Trophoblast cell (in vitro differentiated cells and primary cell): ENCODE results near the gene TNS4.

Source experiments
- DNase-seq, 2 donors: peaks; one replicate each; pipeline ENCODE4 v3.0.0-alpha.2; 2016
- H2AFZ ChIP-seq: 2 replicates; pipeline ENCODE4 v1.6.1; 2013; ENCODE audit warnings: low read length, moderate library complexity, mild to moderate bottlenecking; ENCODE audit not compliant: insufficient read depth, poor library complexity
- H2AK5ac ChIP-seq: 2 replicates; pipeline ENCODE4 v1.6.1; 2013; ENCODE audit warnings: mild to moderate bottlenecking, low read length
- H2BK120ac ChIP-seq: 2 replicates; pipeline ENCODE4 v1.6.1; 2013; ENCODE audit warnings: low read length, mild to moderate bottlenecking, moderate library complexity; ENCODE audit not compliant: insufficient read depth, poor library complexity
- H2BK12ac ChIP-seq: 2 replicates; pipeline ENCODE4 v1.6.1; 2013; ENCODE audit warnings: mild to moderate bottlenecking, low read length, moderate library complexity
- H2BK5ac ChIP-seq: 2 replicates; pipeline ENCODE4 v1.6.1; 2013; ENCODE audit warnings: low read length, low read depth, moderate library complexity, mild to moderate bottlenecking; ENCODE audit not compliant: poor library complexity
- H3K14ac ChIP-seq: 2 replicates; pipeline ENCODE4 v1.6.1; 2013; ENCODE audit warnings: mild to moderate bottlenecking, low read length
- H3K18ac ChIP-seq: 2 replicates; pipeline ENCODE4 v1.6.1; 2013; ENCODE audit warnings: mild to moderate bottlenecking, low read length
- H3K23ac ChIP-seq: 2 replicates; pipeline ENCODE4 v1.6.1; 2013; ENCODE audit warnings: low read length
- H3K27ac ChIP-seq: 2 replicates; pipeline ENCODE4 v1.5.1; 2013; ENCODE audit warnings: low read depth, mild to moderate bottlenecking, inconsistent platforms, low read length, moderate library complexity
- H3K27me3 ChIP-seq: 2 replicates; pipeline ENCODE4 v1.6.1; 2013; ENCODE audit warnings: inconsistent platforms, mild to moderate bottlenecking, low read length, moderate library complexity; ENCODE audit not compliant: insufficient read depth
- H3K36me3 ChIP-seq, 2 experiments: 1 replicate in 1 of 2; 2 replicates in 1 of 2; pipeline ENCODE4 v1.6.1; 2013; ENCODE audit warnings: low read length in 2 of 2, mild to moderate bottlenecking in 2 of 2, moderate library complexity in 1 of 2; ENCODE audit not compliant: insufficient read depth in 2 of 2, control insufficient read depth in 1 of 2
- H3K4ac ChIP-seq: 2 replicates; pipeline ENCODE4 v1.6.1; 2013; ENCODE audit warnings: low read depth, mild to moderate bottlenecking, low read length, moderate library complexity
- H3K4me1 ChIP-seq, 2 experiments: 1 replicate in 1 of 2; 2 replicates in 1 of 2; pipeline ENCODE4 v1.6.1; 2013; ENCODE audit warnings: low read length in 2 of 2, mild to moderate bottlenecking in 2 of 2, moderate library complexity in 1 of 2; ENCODE audit not compliant: insufficient read depth in 2 of 2, control insufficient read depth in 1 of 2
- H3K4me2 ChIP-seq: 2 replicates; pipeline ENCODE4 v1.6.1; 2013; ENCODE audit warnings: inconsistent platforms, mild to moderate bottlenecking, low read length, moderate library complexity
- H3K4me3 ChIP-seq: 2 replicates; pipeline ENCODE4 v1.5.1; 2013; ENCODE audit warnings: mild to moderate bottlenecking, low read depth, low read length, inconsistent platforms
- H3K79me1 ChIP-seq: one replicate; pipeline ENCODE4 v1.6.1; 2013; ENCODE audit warnings: low read length
- H3K79me2 ChIP-seq: 2 replicates; pipeline ENCODE4 v1.6.1; 2013; ENCODE audit warnings: low read length, mild to moderate bottlenecking; ENCODE audit not compliant: control insufficient read depth, insufficient read depth, poor library complexity
- H3K9ac ChIP-seq: 2 replicates; pipeline ENCODE4 v1.6.1; 2013; ENCODE audit warnings: mild to moderate bottlenecking, low read length
- H3K9me3 ChIP-seq: 2 replicates; pipeline ENCODE4 v1.6.1; 2013; ENCODE audit warnings: low read depth, mild to moderate bottlenecking, control low read depth, inconsistent platforms, low read length; ENCODE audit not compliant: insufficient read depth
- H4K12ac ChIP-seq: 2 replicates; pipeline ENCODE4 v1.6.1; 2013; ENCODE audit warnings: low read depth, mild to moderate bottlenecking, low read length, moderate library complexity
- H4K8ac ChIP-seq: 2 replicates; pipeline ENCODE4 v1.6.1; 2013; ENCODE audit warnings: low read depth, mild to moderate bottlenecking, low read length, moderate library complexity
- H4K91ac ChIP-seq: one replicate; pipeline ENCODE4 v1.6.1; 2013; ENCODE audit warnings: low read depth, mild to moderate bottlenecking, low read length, moderate library complexity
- WGBS: extraction: QIAGEN DNeasy Blood & Tissue Kit; methylation state at CpG from one replicate; pipeline ENCODE4 v1.1.7; 2013; ENCODE audit warnings: missing lambda C conversion rate; ENCODE audit not compliant: insufficient read length, insufficient coverage; ENCODE audit errors: extremely low coverage; 5-methylcytosine and 5-hydroxymethylcytosine counted together

The TNS4 gene

GRCh38 chr17:40486522-40487370 lies 14.7 kb downstream of the TNS4 start:
- Histone ChIP-seq H4K8ac (no peak overlapping the region), H3K27me3 (no peaks in the 10 kb centered on the region), H3K18ac (no peak overlapping the region), H3K9ac (no peak overlapping the region), H3K4me3 (no peak overlapping the region), H2AFZ (no peak overlapping the region), H2BK12ac (no peak overlapping the region), H3K14ac (no peak overlapping the region), H3K27ac (no peak overlapping the region), H3K23ac (no peak overlapping the region), H3K9me3 (no peaks in the 10 kb centered on the region), H3K36me3 (no peaks in the 10 kb centered on the region), H3K4me1 (peaks cover 28 to 39% of the 10 kb centered on the region in 2 experiments), H4K91ac (no peak overlapping the region), H3K4me2 (no peak overlapping the region), H4K12ac (no peak overlapping the region), H2BK5ac (no peak overlapping the region), H2AK5ac (no peak overlapping the region), H3K79me1 (peaks cover 10% of the 10 kb centered on the region), H3K4ac (no peak overlapping the region), H3K79me2 (no peaks in the 10 kb centered on the region), H2BK120ac (no peak overlapping the region)
- peak; percentile 61 to 72 for DNase-seq
- no CpG with 5 or more reads among the region's 12 CpGs for WGBS

DNA sequence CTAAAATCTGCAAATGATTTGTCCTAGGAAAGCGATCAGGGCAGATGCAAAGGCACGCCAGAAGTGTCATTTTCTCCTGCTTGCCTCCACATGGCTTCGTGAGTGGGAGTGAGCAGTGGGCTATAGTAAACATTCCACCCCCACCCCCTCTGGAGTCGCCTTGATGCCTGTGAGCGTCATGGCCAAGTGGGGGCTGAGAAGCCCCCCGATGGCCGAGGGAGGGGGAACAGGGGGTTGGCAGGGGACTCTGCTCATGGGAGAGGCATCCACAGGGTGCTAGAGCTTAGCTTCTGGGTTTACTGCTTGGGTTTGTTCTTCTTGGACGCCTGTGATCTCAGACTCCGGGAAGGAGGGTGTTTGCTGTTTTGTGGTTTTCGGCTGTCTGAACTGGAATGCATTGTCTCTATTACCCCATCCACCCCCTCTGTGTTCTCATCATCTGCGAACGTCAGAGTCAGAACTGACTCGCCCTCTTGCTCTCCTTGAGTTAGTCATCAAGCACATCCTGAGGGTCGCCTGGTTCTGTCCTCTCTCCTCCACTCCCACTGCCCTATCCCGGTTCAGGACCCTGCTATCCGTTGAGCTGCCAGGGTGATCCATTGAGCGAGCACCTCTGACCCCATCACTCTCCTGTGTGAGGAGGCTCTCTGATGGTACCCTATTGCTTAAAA lies 15.4 kb downstream of the TNS4 start:
- peak overlapping the region; percentile 52 for H2BK5ac ChIP-seq
- peaks cover 28 to 39% of the 10 kb centered on the region in 2 experiments for H3K4me1 ChIP-seq
- WGBS = no CpG with 5 or more reads among the region's 17 CpGs
- H2BK12ac ChIP-seq = peak overlapping the region; percentile 19
- peak overlapping the region; percentile 14 for H2BK120ac ChIP-seq
- H2AK5ac ChIP-seq = no peak overlapping the region
- H3K9me3 ChIP-seq = no peaks in the 10 kb centered on the region
- H3K27ac ChIP-seq = peak overlapping the region; percentile 50
- no peak overlapping the region for H3K18ac ChIP-seq
- peak overlapping the region; percentile 25 for H3K4me2 ChIP-seq
- peak overlapping the region; percentile 42 for H4K91ac ChIP-seq
- H3K79me1 ChIP-seq = peaks cover 10% of the 10 kb centered on the region
- H3K79me2 ChIP-seq = no peaks in the 10 kb centered on the region
- H3K4ac ChIP-seq = no peak overlapping the region
- no peaks in the 10 kb centered on the region for H3K27me3 ChIP-seq
- H3K4me3 ChIP-seq = no peak overlapping the region
- DNase-seq = peak; percentile 70 to 72
- H4K12ac ChIP-seq = no peak overlapping the region
- H3K9ac ChIP-seq = no peak overlapping the region
- H4K8ac ChIP-seq = no peak overlapping the region
- H2AFZ ChIP-seq = no peak overlapping the region
- H3K14ac ChIP-seq = peak overlapping the region; percentile 26
- no peak overlapping the region for H3K23ac ChIP-seq
- no peaks in the 10 kb centered on the region for H3K36me3 ChIP-seq

- H2BK12ac ChIP-seq = no peak overlapping the region
These were observed 16.4 kb downstream of the TNS4 start for GRCh38 chr17:40484973-40485530.

DNA sequence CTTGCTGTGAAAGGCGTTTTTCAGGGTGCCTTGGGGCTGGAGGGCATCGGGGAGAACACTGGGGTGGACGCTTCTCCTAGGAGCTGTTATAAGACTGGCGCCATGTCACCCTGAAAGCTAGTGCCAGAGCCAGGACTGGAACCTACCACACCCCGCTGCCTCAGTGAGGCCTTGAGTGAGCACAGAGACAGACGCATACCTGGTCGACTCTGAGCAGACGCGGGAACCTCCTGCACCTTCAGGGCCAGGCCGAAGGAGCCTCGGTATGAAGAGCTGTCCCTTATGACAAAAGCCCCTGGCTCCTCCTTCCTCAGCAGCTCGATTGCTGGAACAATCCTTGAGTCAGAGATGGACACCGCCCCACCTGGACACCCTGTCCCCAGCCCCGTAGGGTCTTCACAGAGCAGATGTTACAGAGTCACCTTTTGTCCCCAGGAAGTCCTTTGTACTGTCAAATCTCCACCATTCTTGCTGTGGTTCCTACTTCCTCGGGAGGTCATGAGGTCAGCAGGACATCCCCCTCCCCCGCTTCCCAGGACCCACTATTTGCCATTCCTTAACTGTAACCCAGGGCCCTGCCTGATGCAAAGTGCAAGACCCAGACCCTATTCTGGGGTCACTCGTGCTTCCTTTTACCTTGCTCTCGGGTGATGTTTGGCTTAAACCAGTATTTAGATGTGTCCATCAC lies 17.0 kb downstream of the TNS4 start:
- Histone ChIP-seq H3K36me3 (no peaks in the 10 kb centered on the region), H3K9ac (no peak overlapping the region), H3K4me2 (no peak overlapping the region), H3K14ac (peak overlapping the region; percentile 26), H2BK5ac (no peak overlapping the region), H2BK12ac (peak overlapping the region; percentile 76), H3K4me1 (peaks cover 18 to 31% of the 10 kb centered on the region in 2 experiments), H3K27ac (no peak overlapping the region), H4K12ac (no peak overlapping the region), H3K79me1 (peaks cover 8% of the 10 kb centered on the region), H3K4ac (no peak overlapping the region), H3K18ac (no peak overlapping the region), H3K23ac (no peak overlapping the region), H4K91ac (peak overlapping the region; percentile 26), H3K79me2 (no peaks in the 10 kb centered on the region), H3K27me3 (no peaks in the 10 kb centered on the region), H3K4me3 (no peak overlapping the region), H2AFZ (no peak overlapping the region), H4K8ac (no peak overlapping the region), H2AK5ac (peak overlapping the region; percentile 37), H3K9me3 (no peaks in the 10 kb centered on the region), H2BK120ac (peak overlapping the region; percentile 37)
- no peak for DNase-seq
- WGBS = no CpG with 5 or more reads among the region's 18 CpGs

More at GRCh38 chr17:40484973-40485530, 16.4 kb downstream of the TNS4 start:
- Histone ChIP-seq H3K27me3 (no peaks in the 10 kb centered on the region), H2AK5ac (peak overlapping the region; percentile 18), H4K8ac (no peak overlapping the region), H3K27ac (no peak overlapping the region), H3K4me2 (no peak overlapping the region), H3K36me3 (no peaks in the 10 kb centered on the region), H3K4ac (no peak overlapping the region), H2AFZ (no peak overlapping the region), H3K23ac (no peak overlapping the region), H4K12ac (no peak overlapping the region), H3K14ac (no peak overlapping the region), H3K4me3 (no peak overlapping the region), H3K9me3 (no peaks in the 10 kb centered on the region), H4K91ac (no peak overlapping the region), H3K79me2 (no peaks in the 10 kb centered on the region), H2BK5ac (no peak overlapping the region), H3K79me1 (peaks cover 10% of the 10 kb centered on the region), H2BK120ac (peak overlapping the region; percentile 33), H3K4me1 (peaks cover 20 to 34% of the 10 kb centered on the region in 2 experiments), H3K18ac (no peak overlapping the region), H3K9ac (no peak overlapping the region)
- no CpG with 5 or more reads among the region's 7 CpGs for WGBS
- no peak for DNase-seq
